GM12878 (cell line): ENCODE measurements around the gene KLRF2. TPM values are rescaled to one million over a fixed set of nuclear protein-coding genes. Genes with fewer than 3 reads are reported as not detected.
A peak's percentile ranks its signal among the peaks of the same experiment; 100 is the strongest.

Source experiments
- ATAC-seq: fragments of 200-7000 bp; cut with Tn5 transposase; 3 replicates; pipeline ENCODE4 v1.9.1; 2020; ENCODE audit warnings: mild to moderate bottlenecking, moderate library complexity
- BruUV-seq: library from RNA; stranded (reverse); fragments of 400-500 nt; replicated peaks from 2 replicates; lab custom pipeline; 2021; lab: Mats Ljungman, UMichigan
- CTCF ChIA-PET: fragments of 300-600 bp; sonication (Branson Sonifier 250); formaldehyde crosslinking; extraction: SDS; loops from one replicate; lab custom pipeline; 2021; ENCODE audit warnings: inconsistent platforms; lab: Yijun Ruan, JAX
- POLR2A ChIA-PET: fragments of 350-600 bp; formaldehyde crosslinking; extraction: SDS; loops from one replicate; lab custom pipeline; 2021; ENCODE audit warnings: inconsistent platforms; lab: Charles Lee
- RAD21 ChIA-PET: fragments of 300-600 bp; sonication (Branson Sonifier 250); formaldehyde crosslinking; loops from one replicate; lab custom pipeline; 2023; ENCODE audit warnings: antibody characterized with exemption; ENCODE audit not compliant: unreplicated experiment; lab: Charles Lee
- SMC1A ChIA-PET: fragments of 300-600 bp; sonication (Branson Sonifier 250); formaldehyde crosslinking; loops from one replicate; lab custom pipeline; 2023; ENCODE audit not compliant: unreplicated experiment, uncharacterized antibody; lab: Charles Lee
- DNase-seq: peaks from one replicate; pipeline ENCODE4 v3.0.0-alpha.2; 2011; ENCODE audit warnings: low read depth, low spot score
- FAIRE-seq: peaks from 3 replicates; lab custom pipeline; 2011; peaks lifted over from hg19 to GRCh38; lab: Jason Lieb, UNC
- H2AFZ ChIP-seq: 2 replicates; pipeline ENCODE4 v1.6.0; 2011; ENCODE audit warnings: low read depth, low read length, control low read depth; ENCODE audit not compliant: control insufficient read depth
- H3K27ac ChIP-seq: 2 replicates; pipeline ENCODE4 v1.5.1; 2011; ENCODE audit warnings: control low read depth; ENCODE audit not compliant: control insufficient read depth, insufficient read depth
- H3K27me3 ChIP-seq, 2 experiments: replicated peaks in 1 of 2; 2 replicates each; pipeline versions ENCODE4 v1.6.0 to v1.6.1; 2011; ENCODE audit warnings: low read length in 1 of 2; ENCODE audit not compliant: control insufficient read depth in 2 of 2, insufficient read depth in 2 of 2
- H3K36me3 ChIP-seq, 2 experiments: 2 replicates each; pipeline ENCODE4 v1.5.1; 2011; ENCODE audit warnings: low read length in 1 of 2; ENCODE audit not compliant: control insufficient read depth in 2 of 2, insufficient read depth in 2 of 2
- H3K4me1 ChIP-seq: 2 replicates; pipeline ENCODE4 v1.6.1; 2011; ENCODE audit warnings: mild to moderate bottlenecking, low read length, moderate library complexity, mixed read lengths; ENCODE audit not compliant: control insufficient read depth, insufficient read depth
- H3K4me2 ChIP-seq: 2 replicates; pipeline ENCODE4 v1.6.0; 2011; ENCODE audit warnings: control low read depth; ENCODE audit not compliant: control insufficient read depth, insufficient read depth
- H3K4me3 ChIP-seq: fragments of 200-600 bp; sonication (generic); 2 replicates; pipeline ENCODE4 v1.5.1; 2016
- H3K79me2 ChIP-seq: 2 replicates; pipeline ENCODE4 v1.6.0; 2011; ENCODE audit warnings: low read length; ENCODE audit not compliant: control insufficient read depth, insufficient read depth
- H3K9ac ChIP-seq: 2 replicates; pipeline ENCODE4 v1.8.0; 2011; ENCODE audit warnings: low read length, control low read depth, mixed read lengths; ENCODE audit not compliant: control insufficient read depth, insufficient read depth
- H3K9me3 ChIP-seq: replicated peaks from 3 replicates; pipeline ENCODE4 v1.5.1; 2011; ENCODE audit warnings: mild to moderate bottlenecking, low read length; ENCODE audit not compliant: control insufficient read depth, insufficient read depth
- H4K20me1 ChIP-seq: 2 replicates; pipeline ENCODE4 v1.6.0; 2011; ENCODE audit not compliant: control insufficient read depth, insufficient read depth
- GATAD2B ChIP-seq: fragments of 450-650 bp; conservative IDR thresholded peaks from 2 replicates; pipeline ENCODE4 v1.6.1; 2017; ENCODE audit warnings: low read depth, mild to moderate bottlenecking, moderate library complexity
- JUND ChIP-seq: IDR thresholded peaks from 2 replicates; pipeline ENCODE4 v1.6.1; 2012; ENCODE audit warnings: low read depth, mild to moderate bottlenecking, low read length, improper control_type of control experiment, moderate library complexity
- NBN ChIP-seq: fragments of 450-650 bp; IDR thresholded peaks from 2 replicates; pipeline ENCODE4 v1.6.1; 2016
- NRF1 ChIP-seq: conservative IDR thresholded peaks from 2 replicates; pipeline ENCODE4 v1.6.1; 2011; ENCODE audit warnings: mild to moderate bottlenecking, low read depth, low read length, improper control_type of control experiment
- POLR2A ChIP-seq: IDR thresholded peaks from 2 replicates; pipeline ENCODE4 v1.6.1; 2011; ENCODE audit warnings: low read depth, mild to moderate bottlenecking, low read length
- STAT3 ChIP-seq: IDR thresholded peaks from 2 replicates; pipeline ENCODE4 v1.6.1; 2011; ENCODE audit warnings: low read depth, low read length, improper control_type of control experiment
- TAF1 ChIP-seq: IDR thresholded peaks from 2 replicates; pipeline ENCODE4 v1.6.1; 2011; ENCODE audit warnings: mild to moderate bottlenecking, low read depth, low read length, borderline replicate concordance
- TBL1XR1 ChIP-seq: IDR thresholded peaks from 2 replicates; pipeline ENCODE4 v1.6.1; 2012; ENCODE audit warnings: low read depth, low read length, improper control_type of control experiment
- whole genome bisulfite sequencing: methylation state at CpG from one replicate; pipeline ENCODE4 v1.1.6; 2016; ENCODE audit warnings: low lambda C conversion rate; ENCODE audit not compliant: insufficient replicate concordance, insufficient coverage; ENCODE audit errors: missing lambda C conversion rate; 5-methylcytosine and 5-hydroxymethylcytosine counted together
- in situ Hi-C: fragments of 300-500 bp; cut with MboI; formaldehyde crosslinking; loops from 9 replicates; pipeline ENCODE4 v1.14.3; 2018; ENCODE audit warnings: mixed read lengths
- intact Hi-C: fragments of 100-400 bp; cut with micrococcal nuclease; formaldehyde crosslinking; loops from one replicate; pipeline ENCODE4 v1.14.2; 2022; ENCODE audit not compliant: unreplicated experiment
- polyA plus RNA-seq, 11 experiments: library from polyadenylated mRNA; depleted of rRNA in 4 of 11; unstranded in 6 of 11; stranded (reverse) in 5 of 11; fragments of >200 nt; fragmentation: Nextera tagmentation in 4 of 11; fragmentation: Illumina TruSeq in 1 of 11; extraction: Ambion mirVana in 4 of 11; extraction: Trizol in 1 of 11; gene quantifications; 1 replicate in 1 of 11; 2 replicates in 10 of 11; pipeline versions ENCODE4 v1.2.1 to v1.2.3, GENCODE V29; 2011 to 2016; ENCODE audit warnings: inconsistent platforms in 2 of 11, missing spikeins in 2 of 11, low read depth in 1 of 11
- total RNA-seq, 4 experiments: library from RNA; depleted of rRNA in 3 of 4; stranded (reverse); fragments of >200 nt in 3 of 4; fragmentation: Illumina TruSeq in 1 of 4; extraction: Trizol in 1 of 4; gene quantifications; 2 replicates each; pipeline versions ENCODE4 v1.2.1 to v1.2.3, GENCODE V29; 2013 to 2021
- TF ChIP-seq, protein P1 (sequence below): IDR thresholded peaks from 2 replicates; pipeline ENCODE4 v1.6.1; 2011; ENCODE audit warnings: borderline replicate concordance, low read depth, mild to moderate bottlenecking, moderate library complexity, mixed read lengths, low read length; ENCODE audit not compliant: insufficient read depth; ENCODE audit errors: extremely low read length
- TF ChIP-seq, protein P2 (sequence below): IDR thresholded peaks from 2 replicates; pipeline ENCODE4 v1.6.1; 2012; ENCODE audit warnings: low read depth, low read length, improper control_type of control experiment
- TF ChIP-seq, protein P3 (sequence below): IDR thresholded peaks from 2 replicates; pipeline ENCODE4 v1.6.1; 2012; ENCODE audit warnings: low read depth, low read length, improper control_type of control experiment
- TF ChIP-seq, protein P4 (sequence below): fragments of 150-350 bp; IDR thresholded peaks from 2 replicates; pipeline ENCODE4 v1.6.1; 2014; ENCODE audit warnings: mild to moderate bottlenecking, low read depth, low read length

Gene KLRF2
- total and polyA plus RNA-seq, 10 of the 15 experiments (the other 5 are each of a cell fraction or from before 2014, with no cell fraction given) = 0.15 to 2.1 (median 0.26) TPM; not detected in 6

DNA sequence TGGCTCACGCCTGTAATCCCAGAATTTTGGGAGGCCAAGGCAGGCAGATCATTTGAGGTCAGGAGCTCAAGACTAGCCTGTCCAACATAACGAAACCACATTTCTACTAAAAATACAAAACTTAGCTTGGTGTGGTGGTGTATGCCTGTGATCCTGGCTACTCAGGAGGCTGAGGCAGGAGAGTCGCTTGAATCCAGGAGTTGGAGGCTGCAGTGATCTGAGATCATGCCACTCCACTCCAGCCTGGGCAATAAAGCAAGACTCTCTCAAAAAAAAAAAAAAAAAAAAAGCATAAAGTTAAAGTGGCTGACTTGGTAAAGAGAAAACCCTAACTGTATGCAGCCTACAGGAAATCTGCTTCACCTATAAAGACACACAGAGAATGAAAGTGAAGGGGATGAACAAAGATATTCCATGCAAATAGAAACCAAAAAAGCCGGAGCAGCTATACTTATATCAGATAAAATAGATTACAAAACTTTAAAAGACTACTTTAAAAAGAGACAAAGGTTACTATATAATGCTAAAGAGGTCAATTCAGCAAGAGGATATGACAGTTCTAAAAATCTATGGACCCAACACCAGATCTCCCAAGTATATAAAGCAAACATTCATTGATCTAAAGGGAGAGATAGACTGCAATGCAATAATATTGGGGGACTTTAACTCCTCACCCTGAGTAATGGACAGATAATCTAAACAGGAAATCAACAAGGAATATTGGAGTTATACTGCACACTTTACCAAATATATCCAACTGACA, 16.2 kb upstream of the KLRF2 start:
- H4K20me1 ChIP-seq = no peaks in the 10 kb centered on the region
- H3K9ac ChIP-seq = no peak overlapping the region
- no peaks in the 10 kb centered on the region for H3K4me1 ChIP-seq
- H3K4me2 ChIP-seq = peak overlapping the region; percentile 25
- H3K4me3 ChIP-seq = 0 out of 2 replicates have a peak overlapping the region, but pooled peaks have one; percentile 26
- SMC1A ChIA-PET = no interaction called here
- no peak for DNase-seq
- 42% methylated on average over 4 of the region's 4 CpGs for WGBS
- H3K27me3 ChIP-seq = no peaks in the 10 kb centered on the region
- H3K36me3 ChIP-seq = no peaks in the 10 kb centered on the region
- in situ Hi-C loops (no loop called here), intact Hi-C loops (loop anchor here (5.0 kb wide), 1 partner anchor 113 kb away; no protein-coding TSS in a partner anchor)
- no TSS peak for BruUV-seq
- no peaks in the 10 kb centered on the region; the same call in 2 of the 3 replicates for H3K9me3 ChIP-seq
- H3K79me2 ChIP-seq = peaks cover 12% of the 10 kb centered on the region
- RAD21 ChIA-PET = interaction anchor here (0.7 to 1.0 kb wide), 2 partner anchors 104 to 182 kb away, joined by 3 to 4 read pairs; partner anchors contain the start of gene CD69
- H2AFZ ChIP-seq = no peak overlapping the region
- H3K27ac ChIP-seq = no peak overlapping the region
- FAIRE-seq = no peak
- ATAC-seq = peak; percentile 43
- POLR2A ChIA-PET = no interaction called here
- CTCF ChIA-PET = no interaction called here
- TF ChIP-seq, protein P1, sequence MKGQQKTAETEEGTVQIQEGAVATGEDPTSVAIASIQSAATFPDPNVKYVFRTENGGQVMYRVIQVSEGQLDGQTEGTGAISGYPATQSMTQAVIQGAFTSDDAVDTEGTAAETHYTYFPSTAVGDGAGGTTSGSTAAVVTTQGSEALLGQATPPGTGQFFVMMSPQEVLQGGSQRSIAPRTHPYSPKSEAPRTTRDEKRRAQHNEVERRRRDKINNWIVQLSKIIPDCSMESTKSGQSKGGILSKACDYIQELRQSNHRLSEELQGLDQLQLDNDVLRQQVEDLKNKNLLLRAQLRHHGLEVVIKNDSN = no peak
- TF ChIP-seq STAT3 = no peak
- TF ChIP-seq, all 136 proteins: peak for 0

DNA sequence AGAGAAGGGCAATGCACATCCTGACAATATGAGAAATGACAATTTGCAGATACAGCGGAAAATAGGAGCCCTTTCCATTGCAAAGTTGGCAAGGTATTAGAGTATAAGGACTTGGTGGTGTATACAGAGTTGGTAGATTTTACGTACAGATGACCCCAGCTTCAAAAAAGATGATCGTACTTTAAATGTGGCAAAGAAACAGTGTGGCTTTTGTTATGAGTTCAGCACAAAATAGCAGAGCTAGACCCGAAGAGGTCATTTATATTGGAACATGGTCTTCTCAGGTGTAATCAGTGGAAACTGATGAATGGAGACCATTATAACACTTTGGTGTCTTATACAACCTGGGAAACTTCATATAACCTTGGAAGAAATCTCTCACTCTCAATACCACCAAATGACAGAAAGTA, 14.4 kb upstream of the KLRF2 start:
- Histone ChIP-seq H3K79me2 (peaks cover 12% of the 10 kb centered on the region), H3K9ac (no peak overlapping the region), H3K27me3 (no peaks in the 10 kb centered on the region), H3K4me1 (no peaks in the 10 kb centered on the region), H3K36me3 (no peaks in the 10 kb centered on the region), H3K27ac (peak overlapping the region; percentile 51; the same call in 1 of the 2 replicates), H2AFZ (peak overlapping the region; percentile 5; the same call in 1 of the 2 replicates), H3K4me3 (peak overlapping the region; percentile 51), H3K4me2 (peak overlapping the region; percentile 67), H4K20me1 (no peaks in the 10 kb centered on the region), H3K9me3 (no peaks in the 10 kb centered on the region; the same call in 2 of the 3 replicates)
- ChIA-PET RAD21 (interaction anchor here (1.0 to 1.6 kb wide), 4 partner anchors 69 to 116 kb away, joined by 3 to 4 read pairs (median 3); partner anchors contain the start of gene CD69), SMC1A (interaction anchor here (1.0 to 2.5 kb wide), 10 partner anchors 44 to 124 kb away, joined by 3 to 13 read pairs (median 4); partner anchors contain the start of gene CD69), CTCF (interaction anchor here (1.2 to 3.1 kb wide), 3 partner anchors 52 to 116 kb away, joined by 3 to 7 read pairs (median 3); no protein-coding TSS in a partner anchor), POLR2A (no interaction called here)
- in situ Hi-C loops (no loop called here), intact Hi-C loops (loop anchor here (5.0 kb wide), 1 partner anchor 115 kb away; no protein-coding TSS in a partner anchor)
- ATAC-seq (peak; percentile 39), DNase-seq (no peak), FAIRE-seq (peak; percentile 73)
- WGBS = 4% methylated on average over 4 of the region's 4 CpGs
- no TSS peak for BruUV-seq
- TF ChIP-seq, protein P2, sequence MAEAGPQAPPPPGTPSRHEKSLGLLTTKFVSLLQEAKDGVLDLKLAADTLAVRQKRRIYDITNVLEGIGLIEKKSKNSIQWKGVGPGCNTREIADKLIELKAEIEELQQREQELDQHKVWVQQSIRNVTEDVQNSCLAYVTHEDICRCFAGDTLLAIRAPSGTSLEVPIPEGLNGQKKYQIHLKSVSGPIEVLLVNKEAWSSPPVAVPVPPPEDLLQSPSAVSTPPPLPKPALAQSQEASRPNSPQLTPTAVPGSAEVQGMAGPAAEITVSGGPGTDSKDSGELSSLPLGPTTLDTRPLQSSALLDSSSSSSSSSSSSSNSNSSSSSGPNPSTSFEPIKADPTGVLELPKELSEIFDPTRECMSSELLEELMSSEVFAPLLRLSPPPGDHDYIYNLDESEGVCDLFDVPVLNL = no peak
- no peak for TF ChIP-seq TAF1
- TF ChIP-seq NBN = no peak
- TF ChIP-seq GATAD2B = no peak
- TF ChIP-seq, protein P3, sequence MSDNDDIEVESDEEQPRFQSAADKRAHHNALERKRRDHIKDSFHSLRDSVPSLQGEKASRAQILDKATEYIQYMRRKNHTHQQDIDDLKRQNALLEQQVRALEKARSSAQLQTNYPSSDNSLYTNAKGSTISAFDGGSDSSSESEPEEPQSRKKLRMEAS = no peak
- no peak for TF ChIP-seq NRF1
- TF ChIP-seq POLR2A = no peak
- TF ChIP-seq, protein P4, sequence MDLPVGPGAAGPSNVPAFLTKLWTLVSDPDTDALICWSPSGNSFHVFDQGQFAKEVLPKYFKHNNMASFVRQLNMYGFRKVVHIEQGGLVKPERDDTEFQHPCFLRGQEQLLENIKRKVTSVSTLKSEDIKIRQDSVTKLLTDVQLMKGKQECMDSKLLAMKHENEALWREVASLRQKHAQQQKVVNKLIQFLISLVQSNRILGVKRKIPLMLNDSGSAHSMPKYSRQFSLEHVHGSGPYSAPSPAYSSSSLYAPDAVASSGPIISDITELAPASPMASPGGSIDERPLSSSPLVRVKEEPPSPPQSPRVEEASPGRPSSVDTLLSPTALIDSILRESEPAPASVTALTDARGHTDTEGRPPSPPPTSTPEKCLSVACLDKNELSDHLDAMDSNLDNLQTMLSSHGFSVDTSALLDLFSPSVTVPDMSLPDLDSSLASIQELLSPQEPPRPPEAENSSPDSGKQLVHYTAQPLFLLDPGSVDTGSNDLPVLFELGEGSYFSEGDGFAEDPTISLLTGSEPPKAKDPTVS = no peak
- no peak for TF ChIP-seq TBL1XR1
- TF ChIP-seq JUND = no peak
